ENCODE results near the gene GTPBP1. TPM values are rescaled to one million over a fixed set of nuclear protein-coding genes. Genes with fewer than 3 reads are reported as not detected.

The GTPBP1 gene
- total and polyA plus RNA-seq, 8 donors = 9.2 to 199 (median 28.5) TPM

DNA sequence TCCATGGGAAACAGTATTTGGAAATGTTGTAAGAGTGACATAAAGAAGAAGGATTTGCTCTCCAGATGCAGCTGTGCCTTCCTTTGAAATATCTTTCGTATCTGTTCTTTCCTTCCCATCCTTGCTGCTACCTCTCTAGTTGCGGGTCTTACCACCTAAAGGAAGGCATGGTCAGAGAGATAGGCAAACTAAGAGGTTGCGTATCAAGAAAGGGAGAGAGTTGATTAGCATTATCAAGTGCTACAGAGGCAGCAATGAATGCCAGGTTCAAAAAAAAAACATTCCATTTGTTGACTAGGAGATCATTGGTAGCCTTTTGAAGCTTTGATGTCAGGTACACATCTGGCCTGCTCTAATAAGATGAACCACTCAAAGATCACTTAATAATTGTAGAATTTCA is 4.6 kb downstream of the GTPBP1 start:
- 82 to 89% (median 87%) methylated on average over 3 of the region's 3 CpGs for WGBS, 5 donors
- H3K9me3 ChIP-seq = no peaks in the 10 kb centered on the region
- TF ChIP-seq EP300 (IDR thresholded peaks at IDR 0.05) (no peak), POLR2A (IDR thresholded peaks at IDR 0.05) (no peak), POLR2AphosphoS5 (IDR thresholded peaks at IDR 0.05) (no peak)
- TF ChIP-seq, protein P1, sequence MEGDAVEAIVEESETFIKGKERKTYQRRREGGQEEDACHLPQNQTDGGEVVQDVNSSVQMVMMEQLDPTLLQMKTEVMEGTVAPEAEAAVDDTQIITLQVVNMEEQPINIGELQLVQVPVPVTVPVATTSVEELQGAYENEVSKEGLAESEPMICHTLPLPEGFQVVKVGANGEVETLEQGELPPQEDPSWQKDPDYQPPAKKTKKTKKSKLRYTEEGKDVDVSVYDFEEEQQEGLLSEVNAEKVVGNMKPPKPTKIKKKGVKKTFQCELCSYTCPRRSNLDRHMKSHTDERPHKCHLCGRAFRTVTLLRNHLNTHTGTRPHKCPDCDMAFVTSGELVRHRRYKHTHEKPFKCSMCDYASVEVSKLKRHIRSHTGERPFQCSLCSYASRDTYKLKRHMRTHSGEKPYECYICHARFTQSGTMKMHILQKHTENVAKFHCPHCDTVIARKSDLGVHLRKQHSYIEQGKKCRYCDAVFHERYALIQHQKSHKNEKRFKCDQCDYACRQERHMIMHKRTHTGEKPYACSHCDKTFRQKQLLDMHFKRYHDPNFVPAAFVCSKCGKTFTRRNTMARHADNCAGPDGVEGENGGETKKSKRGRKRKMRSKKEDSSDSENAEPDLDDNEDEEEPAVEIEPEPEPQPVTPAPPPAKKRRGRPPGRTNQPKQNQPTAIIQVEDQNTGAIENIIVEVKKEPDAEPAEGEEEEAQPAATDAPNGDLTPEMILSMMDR (IDR thresholded peaks at IDR 0.05) = no peak
- intact Hi-C loops (cut with DNase I; ENCODE audit: low total_unique reads) = no loop called here
- no peak overlapping the region for H3K4me3 ChIP-seq
- H3K36me3 ChIP-seq = peaks cover 3 to 25% (median 25%) of the 10 kb centered on the region in 4 donors
- no peak overlapping the region for H3K27ac ChIP-seq
- H3K4me1 ChIP-seq = peaks cover 34 to 86% (median 48%) of the 10 kb centered on the region in 4 donors
- no peaks in the 10 kb centered on the region for H3K27me3 ChIP-seq
- DNase-seq = no peak

DNA sequence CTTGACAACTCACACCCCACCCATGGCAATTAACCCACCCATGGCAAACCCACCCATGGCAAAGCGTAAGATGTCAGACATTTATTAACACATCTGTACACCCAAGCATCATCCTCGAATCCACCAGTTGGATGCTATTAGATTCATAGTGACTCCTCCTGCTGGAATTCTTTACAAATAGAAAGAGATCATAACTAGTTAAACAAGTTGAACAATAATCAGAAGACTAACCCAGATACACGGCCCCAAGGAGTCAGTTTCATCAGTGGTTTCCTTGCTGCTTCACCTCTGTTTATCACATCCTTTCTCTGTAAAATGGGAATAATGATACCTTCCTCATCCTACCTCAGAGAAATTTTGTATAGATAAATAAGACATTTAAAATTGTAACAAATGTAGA is 5.1 kb downstream of the GTPBP1 start:
- Histone ChIP-seq H3K9me3 (no peaks in the 10 kb centered on the region), H3K36me3 (peaks cover 4 to 31% (median 30%) of the 10 kb centered on the region in 4 donors), H3K4me3 (no peak overlapping the region), H3K4me1 (peaks cover 34 to 89% (median 48%) of the 10 kb centered on the region in 4 donors), H3K27me3 (no peaks in the 10 kb centered on the region), H3K27ac (no peak overlapping the region)
- WGBS, 5 donors = 69 to 79% (median 74%) methylated on average over 3 of the region's 3 CpGs
- TF ChIP-seq POLR2AphosphoS5 (IDR thresholded peaks at IDR 0.05) (no peak), EP300 (IDR thresholded peaks at IDR 0.05) (no peak), POLR2A (IDR thresholded peaks at IDR 0.05) (no peak)
- TF ChIP-seq, protein P1 (IDR thresholded peaks at IDR 0.05) = no peak
- DNase-seq = no peak
- intact Hi-C loops (cut with DNase I; ENCODE audit: low total_unique reads) = no loop called here

DNA sequence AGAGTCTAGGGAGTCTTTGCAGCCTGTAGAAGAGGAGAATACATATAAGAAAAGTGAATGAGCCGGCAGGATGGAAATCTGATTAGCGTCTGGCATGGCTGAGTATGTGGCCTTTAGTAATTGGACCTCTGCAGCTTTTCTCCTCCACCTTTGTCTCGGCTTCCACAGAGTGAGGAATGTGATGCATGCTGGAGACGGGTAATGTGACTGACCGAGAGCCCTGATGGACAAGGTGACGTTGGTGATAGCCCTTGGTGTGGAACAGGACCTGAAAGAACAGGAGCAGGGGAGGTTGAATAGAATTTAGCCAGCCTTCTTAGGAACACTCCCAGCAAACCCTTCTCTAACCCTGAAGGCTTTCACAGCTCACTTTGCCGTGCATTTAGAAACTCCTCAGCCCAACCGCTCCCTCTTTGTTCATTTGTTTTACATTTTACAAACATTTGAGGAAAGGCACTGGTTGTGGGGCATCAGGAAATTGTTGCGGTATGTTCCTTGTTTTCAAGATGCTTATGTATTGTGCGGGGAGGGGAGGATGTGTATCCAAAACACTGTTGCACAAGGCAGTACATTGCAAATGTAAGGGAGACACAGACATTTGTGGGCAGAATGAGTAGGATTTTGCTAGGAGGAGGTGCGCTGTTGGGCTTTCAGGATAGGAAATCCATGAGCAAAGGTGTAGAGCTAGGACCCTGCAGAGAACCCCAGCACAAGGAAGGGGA is 6.9 kb downstream of the GTPBP1 start:
- no peak overlapping the region for H3K4me3 ChIP-seq
- no peak for DNase-seq
- intact Hi-C loops (cut with DNase I; ENCODE audit: low total_unique reads) = no loop called here
- H3K4me1 ChIP-seq = peaks cover 24 to 82% (median 38%) of the 10 kb centered on the region in 4 donors
- no peaks in the 10 kb centered on the region for H3K9me3 ChIP-seq
- no peaks in the 10 kb centered on the region for H3K27me3 ChIP-seq
- no peak overlapping the region for H3K27ac ChIP-seq
- TF ChIP-seq, protein P1 (IDR thresholded peaks at IDR 0.05) = no peak
- no peak for TF ChIP-seq EP300 (IDR thresholded peaks at IDR 0.05)
- TF ChIP-seq POLR2AphosphoS5 (IDR thresholded peaks at IDR 0.05) = no peak
- no peak for TF ChIP-seq POLR2A (IDR thresholded peaks at IDR 0.05)
- WGBS, 5 donors = 74 to 84% (median 82%) methylated on average over 11 of the region's 11 CpGs
- H3K36me3 ChIP-seq = peaks cover 22 to 48% (median 47%) of the 10 kb centered on the region in 4 donors

DNA sequence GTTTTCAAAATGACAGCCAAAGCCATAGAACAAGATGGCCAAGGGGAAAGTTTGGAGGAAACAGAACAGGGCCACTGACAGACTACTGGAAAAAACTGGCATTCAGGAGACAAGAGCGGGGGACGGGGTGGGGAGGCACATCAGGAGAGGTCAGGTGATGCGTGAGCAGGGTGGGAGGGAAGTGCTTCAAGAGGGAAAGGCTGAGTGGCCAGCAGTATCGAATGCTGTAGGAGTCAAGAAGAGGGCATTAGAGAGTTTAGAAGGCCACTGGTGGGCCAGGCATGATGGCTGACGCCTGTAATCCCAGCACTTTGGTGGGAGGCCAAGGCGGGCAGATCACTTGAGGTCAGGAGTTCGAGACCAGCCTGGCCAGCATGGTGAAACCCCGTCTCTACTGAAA is 8.2 kb downstream of the GTPBP1 start:
- WGBS, 5 donors = 88 to 93% (median 89%) methylated on average over 8 of the region's 8 CpGs
- no peaks in the 10 kb centered on the region for H3K27me3 ChIP-seq
- intact Hi-C loops (cut with DNase I; ENCODE audit: low total_unique reads) = no loop called here
- H3K4me1 ChIP-seq = peaks cover 16 to 82% (median 38%) of the 10 kb centered on the region in 4 donors
- H3K36me3 ChIP-seq = peaks cover 22 to 58% (median 55%) of the 10 kb centered on the region in 4 donors
- DNase-seq = peak in 1 of 2 donors; percentile 17
- no peak overlapping the region for H3K4me3 ChIP-seq
- no peak overlapping the region for H3K27ac ChIP-seq
- no peaks in the 10 kb centered on the region for H3K9me3 ChIP-seq
- TF ChIP-seq POLR2AphosphoS5 (IDR thresholded peaks at IDR 0.05) (no peak), POLR2A (IDR thresholded peaks at IDR 0.05) (no peak), EP300 (IDR thresholded peaks at IDR 0.05) (no peak)
- TF ChIP-seq, protein P1 (IDR thresholded peaks at IDR 0.05) = no peak
